Thyroid gland (tissue), 4 donors: Measurements from ENCODE around the gene EPS8. TPM values are rescaled to one million over a fixed set of nuclear protein-coding genes. Genes with fewer than 3 reads are reported as not detected.

ENCODE experiments used
- DNase-seq, 2 donors: peaks; one replicate each; pipeline ENCODE4 v3.0.0-alpha.2; 2019
- H3K27ac ChIP-seq, 3 donors: fragments of 200-600 bp; sonication (generic); 1 replicate in 2 of 3; 2 replicates in 1 of 3; pipeline ENCODE4 v1.5.1; 2016 to 2019; ENCODE audit warnings: mild to moderate bottlenecking in 1 of 3, moderate library complexity in 1 of 3
- H3K27me3 ChIP-seq: fragments of 200-600 bp; sonication (generic); one replicate; pipeline ENCODE4 v1.5.1; 2019
- H3K36me3 ChIP-seq, 2 donors: fragments of 200-600 bp; sonication (generic); one replicate each; pipeline ENCODE4 v1.5.1; 2016 to 2019
- H3K4me1 ChIP-seq, 2 donors: fragments of 200-600 bp; sonication (generic); one replicate each; pipeline ENCODE4 v1.5.1; 2017 to 2019
- H3K4me3 ChIP-seq, 3 donors: fragments of 200-600 bp; sonication (generic); replicated peaks in 1 of 3; 1 replicate in 2 of 3; 2 replicates in 1 of 3; pipeline ENCODE4 v1.5.1; 2016; ENCODE audit warnings: mild to moderate bottlenecking in 1 of 3
- H3K9me3 ChIP-seq: fragments of 200-600 bp; sonication (generic); one replicate; pipeline ENCODE4 v1.5.1; 2017
- CTCF ChIP-seq, 6 experiments: fragments of 200-600 bp in 3 of 6; fragments of 450-650 bp in 3 of 6; sonication (generic) in 3 of 6; IDR thresholded peaks; one replicate each; pipeline ENCODE4 v1.5.1; 2016 to 2019; ENCODE audit warnings: antibody characterized with exemption in 6 of 6, mild to moderate bottlenecking in 2 of 6, inconsistent platforms in 1 of 6, moderate library complexity in 1 of 6
- POLR2A ChIP-seq, 2 donors: fragments of 450-650 bp; IDR thresholded peaks; one replicate each; pipeline ENCODE4 v1.6.1; 2017; ENCODE audit warnings: antibody characterized with exemption in 2 of 2, mild to moderate bottlenecking in 2 of 2, moderate library complexity in 1 of 2
- WGBS, 2 donors: methylation state at CpG; one replicate each; pipeline ENCODE4 v1.1.5; 2017; 5-methylcytosine and 5-hydroxymethylcytosine counted together
- intact Hi-C: fragments of 100-400 bp; cut with DNase I; formaldehyde crosslinking; loops from one replicate; pipeline ENCODE4 v1.15.1; 2023
- total RNA-seq, 4 donors: library from RNA; depleted of rRNA; stranded (reverse); fragments of >200 nt; gene quantifications; one replicate each; pipeline ENCODE4 v1.2.3, GENCODE V29; 2016

Gene EPS8
- total RNA-seq, 4 donors from 2014 or later: 78.0 to 127 (median 110) TPM

GRCh38 chr12:15811214-15812127 is 22.3 kb upstream of the EPS8 start:
- intact Hi-C loops: no loop called here
- WGBS, 2 donors: 70 to 78% methylated on average over 2 of the region's 2 CpGs
- no peak for DNase-seq
- Histone ChIP-seq H3K4me1 (peaks cover 0 to 8% of the 10 kb centered on the region in 2 donors), H3K27ac (no peak overlapping the region), H3K4me3 (no peak overlapping the region), H3K9me3 (no peaks in the 10 kb centered on the region), H3K27me3 (no peaks in the 10 kb centered on the region), H3K36me3 (no peaks in the 10 kb centered on the region)
- TF ChIP-seq POLR2A (IDR thresholded peaks at IDR 0.05): no peak
- TF ChIP-seq CTCF (IDR thresholded peaks at IDR 0.05): no peak

GRCh38 chr12:15808652-15809051 is 19.5 kb upstream of the EPS8 start:
- Histone ChIP-seq H3K9me3 (no peaks in the 10 kb centered on the region), H3K4me3 (no peak overlapping the region)

GRCh38 chr12:15808250-15808649 is 19.1 kb upstream of the EPS8 start:
- Histone ChIP-seq H3K27me3 (no peaks in the 10 kb centered on the region), H3K36me3 (no peaks in the 10 kb centered on the region), H3K4me1 (peaks cover 0 to 8% of the 10 kb centered on the region in 2 donors), H3K27ac (peak overlapping the region in 1 of 3 donors; percentile 5), H3K4me3 (no peak overlapping the region), H3K9me3 (no peaks in the 10 kb centered on the region)
- DNase-seq: no peak
- TF ChIP-seq CTCF (IDR thresholded peaks at IDR 0.05) (no peak), POLR2A (IDR thresholded peaks at IDR 0.05) (no peak)
- 69 to 100% methylated on average over 2 of the region's 2 CpGs for WGBS, 2 donors
- intact Hi-C loops: no loop called here

More at GRCh38 chr12:15808652-15809051, 19.5 kb upstream of the EPS8 start:
- DNase-seq: no peak
- Histone ChIP-seq H3K36me3 (no peaks in the 10 kb centered on the region), H3K27me3 (no peaks in the 10 kb centered on the region), H3K4me1 (peaks cover 0 to 8% of the 10 kb centered on the region in 2 donors), H3K27ac (peak overlapping the region in 1 of 3 donors; percentile 5)
- intact Hi-C loops: no loop called here
- TF ChIP-seq CTCF (IDR thresholded peaks at IDR 0.05) (no peak), POLR2A (IDR thresholded peaks at IDR 0.05) (no peak)
- 13 to 19% methylated on average over 3 of the region's 3 CpGs for WGBS, 2 donors

GRCh38 chr12:15806826-15807225 is 17.6 kb upstream of the EPS8 start:
- 100% methylated on average over 1 of the region's 1 CpG for WGBS, 2 donors
- no peak for DNase-seq
- H3K36me3 ChIP-seq: no peaks in the 10 kb centered on the region
- H3K4me3 ChIP-seq: no peak overlapping the region
- intact Hi-C loops: no loop called here
- no peak overlapping the region for H3K27ac ChIP-seq
- no peaks in the 10 kb centered on the region for H3K27me3 ChIP-seq
- peaks cover 0 to 8% of the 10 kb centered on the region in 2 donors for H3K4me1 ChIP-seq
- H3K9me3 ChIP-seq: no peaks in the 10 kb centered on the region
- TF ChIP-seq POLR2A (IDR thresholded peaks at IDR 0.05): no peak
- TF ChIP-seq CTCF (IDR thresholded peaks at IDR 0.05): no peak
